Body of pancreas (tissue), 4 donors: ENCODE data around the gene PLEKHD1.

Experiments used
- CTCF ChIP-seq, 7 experiments: fragments of 450-650 bp in 4 of 7; fragments of 200-600 bp in 3 of 7; sonication (generic) in 3 of 7; IDR thresholded peaks; one replicate each; pipeline ENCODE4 v1.5.1; 2016 to 2019; ENCODE audit warnings: antibody characterized with exemption in 7 of 7
- POLR2A ChIP-seq, 3 donors: fragments of 450-650 bp; IDR thresholded peaks; one replicate each; pipeline ENCODE4 v1.6.1; 2016; ENCODE audit warnings: antibody characterized with exemption in 3 of 3, mild to moderate bottlenecking in 2 of 3

- TF ChIP-seq CTCF (IDR thresholded peaks at IDR 0.05) (no peak), POLR2A (IDR thresholded peaks at IDR 0.05) (no peak)
Measured at GRCh38 chr14:69572841-69573135, 88.3 kb downstream of the PLEKHD1 start.
